HG02763 (cell line): Measurements from ENCODE around the gene PRKCZ.

Experiments used
- ATAC-seq: cut with Tn5 transposase; IDR thresholded peaks from one replicate; pipeline ENCODE4 v1.9.1; 2021; ENCODE audit warnings: mild to moderate bottlenecking, moderate library complexity; ENCODE audit not compliant: unreplicated experiment

The PRKCZ gene

GRCh38 chr1:2185880-2186855 lies 136.0 kb downstream of the PRKCZ start:
- ATAC-seq = no peak

GRCh38 chr1:2186901-2187300 lies 136.7 kb downstream of the PRKCZ start:
- no peak for ATAC-seq

GRCh38 chr1:2187619-2188018 lies 137.4 kb downstream of the PRKCZ start:
- no peak for ATAC-seq

GRCh38 chr1:2188336-2188735 lies 138.1 kb downstream of the PRKCZ start:
- ATAC-seq = no peak

GRCh38 chr1:2189459-2190425 lies 139.5 kb downstream of the PRKCZ start:
- ATAC-seq = peak; percentile 59

- ATAC-seq = no peak
Observed at GRCh38 chr1:2190491-2190976, 140.3 kb downstream of the PRKCZ start.

GRCh38 chr1:2192031-2192995 lies 142.1 kb downstream of the PRKCZ start:
- no peak for ATAC-seq

GRCh38 chr1:2193514-2194281 lies 143.5 kb downstream of the PRKCZ start:
- no peak for ATAC-seq

- ATAC-seq = peak; percentile 39
Observed at GRCh38 chr1:2194319-2194897, 144.2 kb downstream of the PRKCZ start, which contains the start of gene FAAP20. Gene FAAP20, minus strand, starts transcription at chr1:2194772. Its CDS starts 23 bp downstream, at chr1:2194749.

- ATAC-seq = peak; percentile 61
Observed at GRCh38 chr1:2194898-2195673, 144.9 kb downstream of the PRKCZ start.

GRCh38 chr1:2195785-2196184 lies 145.6 kb downstream of the PRKCZ start:
- ATAC-seq = no peak

- ATAC-seq = no peak
Observed at GRCh38 chr1:2196901-2197638, 146.9 kb downstream of the PRKCZ start.

- ATAC-seq = no peak
Observed at GRCh38 chr1:2197707-2198165, 147.5 kb downstream of the PRKCZ start.

- ATAC-seq = no peak
Observed at GRCh38 chr1:2198571-2198970, 148.4 kb downstream of the PRKCZ start.

GRCh38 chr1:2199042-2199810 lies 149.0 kb downstream of the PRKCZ start:
- peak; percentile 29 for ATAC-seq

- ATAC-seq = no peak
Observed at GRCh38 chr1:2200308-2200943, 150.2 kb downstream of the PRKCZ start.
